Astrocyte of the hippocampus (primary cell): Measurements from ENCODE around the gene PREX1.
"Not testable (repeated sequence)": the region's sequence is repeated elsewhere in the genome, so short reads cannot be mapped to it uniquely, and the experiment has no call there.

Experiments used
- DNase-seq: peaks from one replicate; pipeline ENCODE4 v3.0.0; 2011; ENCODE audit warnings: low read depth, low spot score

PREX1 gene

GRCh38 chr20:48776306-48776705 lies 51.5 kb downstream of the PREX1 start:
- peak; percentile 91 for DNase-seq

GRCh38 chr20:48775545-48775944 lies 52.3 kb downstream of the PREX1 start:
- DNase-seq = not testable (repeated sequence)

GRCh38 chr20:48774696-48775095 lies 53.1 kb downstream of the PREX1 start:
- DNase-seq = no peak

- peak; percentile 17 for DNase-seq
Observed at GRCh38 chr20:48773837-48774418, 53.9 kb downstream of the PREX1 start.

GRCh38 chr20:48772183-48772976 lies 55.4 kb downstream of the PREX1 start:
- no peak for DNase-seq

- peak; percentile 58 for DNase-seq
Observed at GRCh38 chr20:48771542-48771941, 56.3 kb downstream of the PREX1 start.

- no peak for DNase-seq
Observed at GRCh38 chr20:48770700-48771442, 56.9 kb downstream of the PREX1 start.

- no peak for DNase-seq
Observed at GRCh38 chr20:48769069-48769983, 58.5 kb downstream of the PREX1 start.

- no peak for DNase-seq
Observed at GRCh38 chr20:48766961-48767960, 60.5 kb downstream of the PREX1 start.

- no peak for DNase-seq
Observed at GRCh38 chr20:48766205-48766604, 61.6 kb downstream of the PREX1 start.

- no peak for DNase-seq
Observed at GRCh38 chr20:48765359-48765758, 62.4 kb downstream of the PREX1 start.

GRCh38 chr20:48763216-48763914 lies 64.4 kb downstream of the PREX1 start:
- DNase-seq = peak; percentile 22

- no peak for DNase-seq
Observed at GRCh38 chr20:48761874-48762273, 65.9 kb downstream of the PREX1 start.

- DNase-seq = no peak
Observed at GRCh38 chr20:48761023-48761785, 66.6 kb downstream of the PREX1 start.

- DNase-seq = peak; percentile 53
Observed at GRCh38 chr20:48760403-48760983, 67.3 kb downstream of the PREX1 start.

GRCh38 chr20:48759631-48760245 lies 68.1 kb downstream of the PREX1 start:
- DNase-seq = no peak

GRCh38 chr20:48758206-48758820 lies 69.5 kb downstream of the PREX1 start:
- DNase-seq = no peak

- DNase-seq = not testable (repeated sequence)
Observed at GRCh38 chr20:48756774-48757173, 71.0 kb downstream of the PREX1 start.
